ENCODE data around the gene CDHR1.
A peak's percentile ranks its signal among the peaks of the same experiment; 100 is the strongest.

GRCh38 chr10:84205049-84205852 is 10.9 kb downstream of the CDHR1 start:
- TF ChIP-seq CTCF (conservative IDR thresholded peaks at IDR 0.05) (peak; percentile 93), ZFX (IDR thresholded peaks at IDR 0.05) (no peak)
